Esophagus (tissue), 2 donors: Measurements from ENCODE around the gene OSTF1. TPM values are rescaled to one million over a fixed set of nuclear protein-coding genes. Genes with fewer than 3 reads are reported as not detected.

ENCODE experiments used
- H3K27ac ChIP-seq, 2 donors: one replicate each; pipeline ENCODE4 v1.5.1; 2013; ENCODE audit warnings: low read depth in 2 of 2, mild to moderate bottlenecking in 2 of 2, inconsistent platforms in 1 of 2, low read length in 1 of 2, moderate library complexity in 1 of 2
- H3K27me3 ChIP-seq, 2 donors: one replicate each; pipeline ENCODE4 v1.6.1; 2013; ENCODE audit warnings: low read length in 2 of 2, control low read depth in 1 of 2, mild to moderate bottlenecking in 1 of 2; ENCODE audit not compliant: insufficient read depth in 2 of 2, control insufficient read depth in 1 of 2
- H3K36me3 ChIP-seq, 2 donors: one replicate each; pipeline ENCODE4 v1.6.1; 2013; ENCODE audit warnings: low read length in 1 of 2; ENCODE audit not compliant: control insufficient read depth in 2 of 2, insufficient read depth in 2 of 2
- H3K4me1 ChIP-seq, 2 donors: one replicate each; pipeline ENCODE4 v1.6.1; 2013; ENCODE audit warnings: low read length in 1 of 2; ENCODE audit not compliant: control insufficient read depth in 2 of 2, insufficient read depth in 2 of 2
- H3K4me3 ChIP-seq, 2 donors: one replicate each; pipeline ENCODE4 v1.5.1; 2013; ENCODE audit warnings: low read length in 2 of 2, mild to moderate bottlenecking in 2 of 2, low read depth in 1 of 2, moderate library complexity in 1 of 2
- H3K9me3 ChIP-seq, 2 donors: one replicate each; pipeline ENCODE4 v1.6.1; 2013; ENCODE audit warnings: mild to moderate bottlenecking in 2 of 2, low read depth in 1 of 2, low read length in 1 of 2, moderate library complexity in 1 of 2; ENCODE audit not compliant: control insufficient read depth in 2 of 2, insufficient read depth in 1 of 2
- WGBS, 2 donors: extraction: QIAGEN DNeasy Blood & Tissue Kit; methylation state at CpG; one replicate each; pipeline ENCODE4 v1.1.7; 2013; 5-methylcytosine and 5-hydroxymethylcytosine counted together
- polyA plus RNA-seq, 2 donors: library from polyadenylated mRNA; stranded (reverse); fragments of 200-250 nt; gene quantifications; one replicate each; pipeline ENCODE4 v1.2.3, GENCODE V29; 2013
- donor health status: healthy with polysubstance abuse.
- donor health status: Bipolar disorder and iron deficiency.

OSTF1 gene
- polyA plus RNA-seq, 2 donors: 99.6 to 127 TPM

DNA sequence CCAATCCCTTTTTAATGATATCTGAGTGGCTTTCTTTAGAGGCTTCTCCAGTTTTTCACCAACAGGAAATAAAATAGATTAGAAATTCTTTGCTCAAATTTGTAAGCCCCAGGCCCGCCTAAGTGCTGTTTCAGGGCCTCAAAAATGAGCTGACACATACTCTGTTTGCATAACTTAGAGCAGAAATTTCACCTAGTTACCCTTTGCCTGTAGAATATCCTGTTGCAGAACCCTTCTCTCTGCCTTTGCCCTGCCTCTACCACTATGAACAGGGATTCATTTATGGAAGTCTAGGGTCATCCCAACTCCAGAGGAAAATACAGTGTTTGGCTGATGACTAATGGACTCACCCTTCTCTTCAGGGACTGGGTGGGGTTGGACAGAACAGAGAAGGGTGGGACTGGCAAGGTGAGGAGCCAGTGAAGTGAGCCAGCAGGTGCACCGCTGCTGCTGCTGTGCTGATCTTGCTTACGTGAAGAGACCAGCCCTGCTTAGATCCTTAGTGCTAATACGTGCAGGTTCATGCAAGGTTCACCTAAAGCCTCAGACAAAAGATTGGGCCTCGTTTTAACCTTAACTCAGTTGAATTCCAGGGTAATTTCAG lies 22.8 kb downstream of the OSTF1 start:
- WGBS, 2 donors: 44 to 61% methylated on average over 5 of the region's 5 CpGs
- no peak overlapping the region for H3K4me3 ChIP-seq
- peak overlapping the region; percentile 88 to 91 for H3K27ac ChIP-seq
- H3K27me3 ChIP-seq: no peaks in the 10 kb centered on the region
- no peaks in the 10 kb centered on the region for H3K9me3 ChIP-seq
- peaks cover 0 to 3% of the 10 kb centered on the region in 2 donors for H3K4me1 ChIP-seq
- H3K36me3 ChIP-seq: no peaks in the 10 kb centered on the region

DNA sequence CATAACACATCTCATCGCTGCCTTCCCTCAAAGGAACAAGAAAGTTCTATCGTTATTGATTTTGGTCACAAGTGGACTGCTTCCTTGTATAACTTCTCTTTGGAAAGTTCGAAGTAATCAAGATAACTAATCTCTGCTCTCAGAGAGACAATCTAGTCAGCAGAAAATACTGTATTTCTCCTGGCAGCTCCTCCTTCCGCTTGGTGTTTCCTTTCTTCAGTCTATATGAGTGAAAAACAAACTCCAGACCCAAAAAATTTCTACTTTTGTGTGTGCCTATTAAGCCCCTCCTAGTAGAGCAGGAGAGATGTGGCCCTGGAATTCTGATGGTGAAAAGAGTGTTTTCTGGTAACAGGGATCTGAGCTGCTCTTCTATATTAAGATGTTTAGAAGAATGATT lies 24.5 kb downstream of the OSTF1 start:
- no peaks in the 10 kb centered on the region for H3K36me3 ChIP-seq
- peaks cover 0 to 3% of the 10 kb centered on the region in 2 donors for H3K4me1 ChIP-seq
- 58 to 73% methylated on average over 4 of the region's 4 CpGs for WGBS, 2 donors
- peak overlapping the region in 1 of 2 donors; percentile 59 for H3K27ac ChIP-seq
- H3K9me3 ChIP-seq: no peaks in the 10 kb centered on the region
- H3K4me3 ChIP-seq: no peak overlapping the region
- no peaks in the 10 kb centered on the region for H3K27me3 ChIP-seq

DNA sequence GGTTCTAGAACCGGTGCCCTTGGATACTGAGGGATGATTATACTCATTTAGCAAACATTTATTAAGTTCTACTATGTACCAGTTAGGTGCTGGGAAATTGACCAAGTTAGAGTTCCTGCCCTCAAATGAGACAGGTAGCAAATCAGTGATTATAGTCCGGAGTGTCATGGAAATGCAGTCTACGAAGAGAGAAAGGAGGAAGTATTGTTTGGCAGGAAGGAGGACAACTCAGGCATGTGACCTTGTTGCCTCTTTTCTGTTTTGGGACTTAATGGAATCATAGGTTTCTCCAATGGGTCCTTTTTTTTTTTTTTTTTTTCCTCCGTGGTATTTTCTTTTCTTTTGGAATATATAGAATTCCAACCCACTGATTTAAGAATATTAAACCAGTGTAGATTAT lies 28.0 kb downstream of the OSTF1 start:
- Histone ChIP-seq H3K4me1 (peaks cover 0 to under 1% of the 10 kb centered on the region in 2 donors), H3K36me3 (peaks cover 0 to 11% of the 10 kb centered on the region in 2 donors), H3K4me3 (no peak overlapping the region), H3K9me3 (no peaks in the 10 kb centered on the region), H3K27me3 (no peaks in the 10 kb centered on the region), H3K27ac (no peak overlapping the region)
- 64 to 72% methylated on average over 4 of the region's 4 CpGs for WGBS, 2 donors

DNA sequence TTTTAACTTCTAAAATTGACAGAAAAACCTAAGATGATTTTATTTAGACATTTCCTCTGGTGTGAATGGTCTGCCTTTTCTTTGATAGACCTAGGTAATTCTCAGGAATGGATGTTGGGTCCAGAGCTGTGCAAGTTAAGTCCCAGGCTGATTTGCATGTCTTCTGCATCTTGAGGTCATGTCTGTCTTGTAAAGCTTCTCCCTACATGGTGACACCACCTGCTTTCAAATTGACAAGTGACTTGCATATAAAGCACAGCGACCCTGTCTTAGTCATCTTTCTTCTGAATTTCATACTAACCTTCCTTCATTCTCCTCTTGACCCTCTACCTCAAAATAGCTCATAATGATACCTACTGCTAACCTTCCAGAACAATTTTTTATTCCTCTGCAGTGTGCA lies 29.2 kb downstream of the OSTF1 start:
- Histone ChIP-seq H3K4me1 (peaks cover 0 to 6% of the 10 kb centered on the region in 2 donors), H3K27me3 (no peaks in the 10 kb centered on the region), H3K4me3 (no peak overlapping the region), H3K36me3 (peaks cover 0 to 15% of the 10 kb centered on the region in 2 donors), H3K27ac (no peak overlapping the region), H3K9me3 (no peaks in the 10 kb centered on the region)
- WGBS, 2 donors: 73 to 78% methylated on average over 1 of the region's 1 CpG

DNA sequence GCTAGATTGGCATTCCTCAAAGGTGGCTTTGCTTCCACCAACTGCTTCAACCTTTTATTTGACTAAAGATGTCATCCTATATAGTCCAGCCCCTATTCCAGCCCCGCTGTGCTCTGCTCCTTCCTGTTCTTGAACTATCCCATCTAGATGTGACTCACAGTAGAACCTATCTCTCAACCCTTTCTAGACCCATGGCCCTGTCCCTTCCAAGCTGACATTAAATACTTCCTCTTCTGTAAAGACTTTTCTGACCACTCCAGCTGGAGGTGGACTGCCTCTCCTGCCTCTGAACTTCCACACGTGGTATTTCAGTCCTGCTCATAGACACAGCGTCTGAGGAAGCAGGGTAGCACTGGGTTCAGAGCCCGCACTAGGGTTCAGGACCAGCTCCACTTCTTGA lies 32.4 kb downstream of the OSTF1 start:
- no peak overlapping the region for H3K4me3 ChIP-seq
- H3K27me3 ChIP-seq: no peaks in the 10 kb centered on the region
- peak overlapping the region; percentile 15 to 21 for H3K27ac ChIP-seq
- H3K9me3 ChIP-seq: no peaks in the 10 kb centered on the region
- peaks cover 0 to 15% of the 10 kb centered on the region in 2 donors for H3K36me3 ChIP-seq
- H3K4me1 ChIP-seq: peaks cover 3 to 6% of the 10 kb centered on the region in 2 donors
- 90 to 94% methylated on average over 4 of the region's 4 CpGs for WGBS, 2 donors

DNA sequence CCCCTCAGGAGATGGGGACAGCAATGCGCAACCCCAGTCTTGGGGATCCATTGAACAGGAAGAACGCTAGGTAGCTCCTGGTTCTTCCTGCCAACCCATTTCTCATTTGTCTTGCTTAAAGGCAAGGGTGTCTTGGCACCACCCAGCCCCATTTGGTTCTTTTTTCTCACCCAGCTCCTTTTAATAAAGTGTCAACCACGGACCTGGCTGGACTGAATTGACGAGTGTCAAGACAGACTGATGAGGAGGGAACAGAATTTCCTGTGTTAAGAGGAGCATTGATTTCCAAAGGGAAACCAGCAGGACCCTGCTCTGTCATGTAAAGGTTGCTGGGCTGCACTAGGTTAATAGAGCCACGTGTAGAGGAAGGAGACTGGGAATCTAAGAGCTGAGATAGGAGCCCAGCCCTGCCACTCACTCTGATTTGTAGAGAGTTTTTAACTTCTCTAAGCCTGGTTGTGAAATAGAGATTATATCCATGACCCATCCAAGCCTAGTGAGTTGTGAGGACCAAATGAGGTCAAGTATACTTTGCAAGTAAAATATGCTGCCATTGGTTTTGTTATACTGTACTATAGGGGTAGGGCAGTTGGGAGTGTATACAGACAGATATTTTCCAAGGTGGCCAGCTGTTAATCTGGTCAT lies 33.7 kb downstream of the OSTF1 start:
- peaks cover 0 to 15% of the 10 kb centered on the region in 2 donors for H3K36me3 ChIP-seq
- 74 to 80% methylated on average over 5 of the region's 5 CpGs for WGBS, 2 donors
- H3K27me3 ChIP-seq: no peaks in the 10 kb centered on the region
- peak overlapping the region in 1 of 2 donors; percentile 22 for H3K27ac ChIP-seq
- H3K9me3 ChIP-seq: no peaks in the 10 kb centered on the region
- no peak overlapping the region for H3K4me3 ChIP-seq
- H3K4me1 ChIP-seq: peaks cover 3 to 6% of the 10 kb centered on the region in 2 donors

DNA sequence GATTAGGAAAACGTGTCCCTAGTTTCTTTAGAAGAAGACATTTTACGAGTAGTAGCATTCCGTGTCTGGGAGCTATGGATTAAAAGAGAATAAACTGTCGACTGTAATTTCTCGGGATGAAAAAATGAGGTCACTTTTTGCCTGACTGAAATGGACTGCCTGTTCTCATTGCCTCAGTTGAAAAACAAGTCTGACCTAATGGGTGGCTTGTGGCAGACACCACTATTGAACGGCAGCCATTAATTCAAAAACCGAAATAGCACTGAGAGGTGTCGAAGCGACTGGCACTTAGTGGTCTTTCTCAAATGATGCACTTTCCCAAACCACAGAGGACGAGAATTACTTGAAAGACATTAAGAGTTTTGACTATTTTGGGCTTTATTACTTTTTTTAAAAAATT lies 35.4 kb downstream of the OSTF1 start:
- H3K4me1 ChIP-seq: peaks cover 3 to 6% of the 10 kb centered on the region in 2 donors
- no peak overlapping the region for H3K4me3 ChIP-seq
- H3K9me3 ChIP-seq: no peaks in the 10 kb centered on the region
- 86 to 90% methylated on average over 10 of the region's 10 CpGs for WGBS, 2 donors
- no peaks in the 10 kb centered on the region for H3K27me3 ChIP-seq
- H3K36me3 ChIP-seq: peaks cover 0 to 15% of the 10 kb centered on the region in 2 donors
- no peak overlapping the region for H3K27ac ChIP-seq

DNA sequence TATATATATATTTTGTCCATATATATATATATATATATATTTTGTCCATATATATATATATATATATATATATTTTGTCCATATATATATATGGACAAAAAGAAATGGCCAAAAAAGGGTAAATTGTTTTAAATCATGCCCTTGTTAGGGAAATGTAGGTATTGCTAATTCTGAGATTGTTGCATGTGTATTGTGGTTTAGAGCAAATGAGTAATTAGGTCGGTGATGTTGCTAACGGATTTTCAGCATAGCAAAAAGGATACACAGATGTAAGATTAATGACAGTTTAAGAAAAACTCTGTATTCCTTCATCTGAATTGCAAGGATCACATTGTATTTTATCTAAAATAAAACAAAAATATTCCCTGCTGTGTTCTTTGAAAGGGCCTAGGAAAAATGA lies 40.2 kb downstream of the OSTF1 start:
- H3K4me1 ChIP-seq: no peaks in the 10 kb centered on the region
- 74 to 86% methylated on average over 2 of the region's 2 CpGs for WGBS, 2 donors
- no peaks in the 10 kb centered on the region for H3K27me3 ChIP-seq

DNA sequence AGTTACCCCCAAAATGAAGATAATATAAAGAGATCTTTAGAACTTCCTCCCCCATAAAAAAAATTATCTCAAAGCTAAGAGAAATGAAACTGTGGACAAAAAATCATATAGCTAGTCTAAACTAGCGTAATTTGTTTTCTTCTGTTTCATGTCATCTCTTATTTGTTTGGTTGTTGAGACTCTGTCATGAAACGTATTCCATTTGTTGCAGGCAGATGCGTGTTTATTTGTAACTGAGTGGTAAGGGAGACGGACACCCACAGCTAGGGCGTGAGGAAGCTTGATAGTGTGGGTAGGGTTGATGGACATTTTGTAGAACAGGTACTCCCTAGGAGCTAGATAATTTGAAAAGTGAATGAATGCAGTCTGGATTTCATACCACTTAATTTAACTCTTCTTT lies 41.9 kb downstream of the OSTF1 start:
- WGBS, 2 donors: 95% methylated on average over 5 of the region's 5 CpGs
- Histone ChIP-seq H3K4me3 (no peak overlapping the region), H3K27me3 (no peaks in the 10 kb centered on the region), H3K9me3 (no peaks in the 10 kb centered on the region), H3K27ac (no peak overlapping the region), H3K36me3 (peaks cover 3 to 11% of the 10 kb centered on the region in 2 donors), H3K4me1 (no peaks in the 10 kb centered on the region)

More for the DNA sequence above, 40.2 kb downstream of the OSTF1 start:
- Histone ChIP-seq H3K27ac (no peak overlapping the region), H3K4me3 (no peak overlapping the region), H3K9me3 (no peaks in the 10 kb centered on the region), H3K36me3 (peaks cover 3 to 9% of the 10 kb centered on the region in 2 donors)
